GM13976 (cell line): ENCODE measurements around the gene LRRC43.
"Not testable (repeated sequence)": the region's sequence is repeated elsewhere in the genome, so short reads cannot be mapped to it uniquely, and the experiment has no call there.

Experiments
- DNase-seq: peaks from one replicate; pipeline ENCODE4 v3.0.0; 2012; ENCODE audit warnings: low spot score
- CTCF ChIP-seq: IDR thresholded peaks from 2 replicates; pipeline ENCODE4 v1.5.1; 2012; ENCODE audit warnings: borderline replicate concordance, mild to moderate bottlenecking; ENCODE audit not compliant: insufficient read depth; ENCODE audit errors: extremely low read depth, missing control alignments, control extremely low read depth
- in situ Hi-C: fragments of 300-500 bp; cut with MboI; formaldehyde crosslinking; loops from one replicate; pipeline ENCODE4 v1.12.0; 2022; ENCODE audit warnings: low sequenced_read_pairs, mixed read lengths, inconsistent platforms; ENCODE audit not compliant: unreplicated experiment

The LRRC43 gene

GRCh38 chr12:122197612-122197966 lies 14.7 kb downstream of the LRRC43 start:
- DNase-seq = no peak
- in situ Hi-C loops = no loop called here
- TF ChIP-seq CTCF = no peak

- in situ Hi-C loops = no loop called here
- TF ChIP-seq CTCF = no peak
- no peak for DNase-seq
Observed at GRCh38 chr12:122199484-122200355, 16.8 kb downstream of the LRRC43 start.

GRCh38 chr12:122200541-122201175 lies 17.7 kb downstream of the LRRC43 start:
- peak; percentile 11 for DNase-seq

GRCh38 chr12:122201381-122201780 lies 18.5 kb downstream of the LRRC43 start:
- DNase-seq = no peak
- no peak for TF ChIP-seq CTCF
- in situ Hi-C loops = no loop called here

More at GRCh38 chr12:122200541-122201175, 17.7 kb downstream of the LRRC43 start:
- in situ Hi-C loops = no loop called here
- TF ChIP-seq CTCF = no peak

DNA sequence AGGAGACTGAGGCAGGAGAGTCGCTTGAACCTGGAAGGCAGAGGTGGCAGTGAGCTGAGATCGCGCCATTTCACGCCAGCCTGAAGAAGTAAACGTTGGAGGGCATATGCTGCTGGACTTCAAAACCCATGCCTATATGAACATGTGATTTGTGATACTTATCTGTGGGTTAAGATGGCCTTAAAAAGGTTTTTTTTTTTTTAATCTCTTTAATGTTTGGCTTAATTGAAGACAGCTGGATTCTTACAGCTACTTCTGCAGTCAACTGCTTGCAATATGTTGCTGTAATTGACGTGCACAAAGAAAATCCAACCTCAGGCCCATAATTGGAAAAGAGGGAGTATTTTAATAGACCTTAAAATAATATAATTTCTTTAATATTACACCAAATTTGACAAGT lies 19.1 kb downstream of the LRRC43 start:
- DNase-seq = no peak
- in situ Hi-C loops = no loop called here

GRCh38 chr12:122202811-122203210 lies 19.9 kb downstream of the LRRC43 start:
- in situ Hi-C loops, DNase-seq: not testable (repeated sequence)

More for the DNA sequence above, 19.1 kb downstream of the LRRC43 start:
- no peak for TF ChIP-seq CTCF
